Measurements from ENCODE around the gene DDX46.

DNA sequence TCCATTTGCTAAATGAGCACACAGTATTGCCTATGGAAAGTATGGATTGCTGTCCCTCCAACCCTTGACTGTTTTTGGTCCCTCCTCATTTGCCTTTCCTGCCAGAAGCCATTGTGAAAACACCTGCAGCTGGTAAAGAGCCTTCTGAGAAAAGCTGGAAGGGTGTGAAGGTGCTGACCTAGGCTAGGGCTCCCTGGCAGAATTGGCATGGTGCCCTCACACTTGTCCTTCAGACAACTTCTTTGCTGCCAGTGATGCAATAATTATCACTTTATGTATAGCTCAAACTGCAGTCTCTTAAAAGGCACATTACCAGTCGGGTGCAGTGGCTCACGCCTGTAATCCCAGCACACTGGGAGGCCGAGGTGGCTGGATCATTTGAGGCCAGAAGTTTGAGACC lies 119.8 kb downstream of the DDX46 start:
- TF ChIP-seq, protein P1, sequence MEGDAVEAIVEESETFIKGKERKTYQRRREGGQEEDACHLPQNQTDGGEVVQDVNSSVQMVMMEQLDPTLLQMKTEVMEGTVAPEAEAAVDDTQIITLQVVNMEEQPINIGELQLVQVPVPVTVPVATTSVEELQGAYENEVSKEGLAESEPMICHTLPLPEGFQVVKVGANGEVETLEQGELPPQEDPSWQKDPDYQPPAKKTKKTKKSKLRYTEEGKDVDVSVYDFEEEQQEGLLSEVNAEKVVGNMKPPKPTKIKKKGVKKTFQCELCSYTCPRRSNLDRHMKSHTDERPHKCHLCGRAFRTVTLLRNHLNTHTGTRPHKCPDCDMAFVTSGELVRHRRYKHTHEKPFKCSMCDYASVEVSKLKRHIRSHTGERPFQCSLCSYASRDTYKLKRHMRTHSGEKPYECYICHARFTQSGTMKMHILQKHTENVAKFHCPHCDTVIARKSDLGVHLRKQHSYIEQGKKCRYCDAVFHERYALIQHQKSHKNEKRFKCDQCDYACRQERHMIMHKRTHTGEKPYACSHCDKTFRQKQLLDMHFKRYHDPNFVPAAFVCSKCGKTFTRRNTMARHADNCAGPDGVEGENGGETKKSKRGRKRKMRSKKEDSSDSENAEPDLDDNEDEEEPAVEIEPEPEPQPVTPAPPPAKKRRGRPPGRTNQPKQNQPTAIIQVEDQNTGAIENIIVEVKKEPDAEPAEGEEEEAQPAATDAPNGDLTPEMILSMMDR (IDR thresholded peaks at IDR 0.05), result no peak
- no peak for TF ChIP-seq EZH2 (IDR thresholded peaks at IDR 0.05; ENCODE audit: borderline replicate concordance, insufficient read depth, low read depth, low read length, poor library complexity, severe bottlenecking)
